ENCODE results near the gene TNFRSF12A. TPM values are rescaled to one million over a fixed set of nuclear protein-coding genes. Genes with fewer than 3 reads are reported as not detected.

Gene TNFRSF12A
- total RNA-seq, 1 donor: 8.2 TPM

DNA sequence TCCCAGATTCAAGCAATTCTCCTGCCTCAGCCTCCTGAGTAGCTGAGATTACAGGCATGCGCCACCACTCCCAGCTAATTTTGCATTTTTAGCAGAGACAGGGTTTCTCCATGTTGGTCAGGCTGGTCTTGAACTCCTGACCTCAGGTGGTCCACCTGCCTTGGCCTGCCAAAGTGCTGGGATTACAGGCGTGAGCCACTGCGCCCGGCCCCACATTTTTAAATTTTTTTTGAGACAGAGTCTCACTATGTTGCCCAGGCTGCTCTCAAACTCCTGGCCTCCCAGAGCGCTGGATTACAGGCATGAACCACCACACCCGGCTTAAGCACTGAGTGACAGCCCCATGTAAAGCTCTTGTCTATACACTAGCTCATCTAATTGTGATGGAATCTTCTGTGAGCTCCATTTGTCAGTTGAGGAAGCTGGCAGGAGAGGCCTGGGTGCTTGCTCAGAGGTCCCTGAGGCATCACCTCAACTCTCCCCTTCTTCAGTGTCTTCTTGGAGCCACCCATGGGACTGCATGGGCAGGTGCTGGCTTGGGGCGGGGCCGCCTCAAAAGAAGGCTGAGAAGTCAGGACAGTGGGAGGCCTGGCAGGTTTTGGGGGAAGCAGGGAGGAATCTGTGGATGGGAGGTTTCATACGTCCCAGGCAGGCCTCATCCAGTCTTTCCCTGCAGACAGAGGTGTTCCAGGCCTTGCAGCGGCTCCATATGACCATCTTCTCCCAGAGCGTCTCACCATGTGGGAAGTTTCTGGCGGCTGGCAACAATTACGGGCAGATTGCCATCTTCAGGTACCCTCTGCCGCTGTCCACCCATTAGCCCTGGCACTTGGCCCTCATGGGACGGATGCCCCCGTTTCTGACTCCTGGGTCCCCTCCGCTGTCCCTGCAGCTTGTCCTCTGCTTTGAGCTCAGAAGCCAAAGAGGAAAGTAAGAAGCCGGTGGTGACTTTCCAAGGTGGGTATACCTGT is 5.1 kb downstream of the TNFRSF12A start:
- no peaks in the 10 kb centered on the region for H3K9me3 ChIP-seq (ENCODE audit: low read depth, low read length)
- H3K27me3 ChIP-seq (ENCODE audit: insufficient read depth, low read length): peaks cover 18% of the 10 kb centered on the region
- no peak overlapping the region for H3K4me3 ChIP-seq (ENCODE audit: low read length)
- peaks cover 73% of the 10 kb centered on the region for H3K4me1 ChIP-seq (ENCODE audit: insufficient read depth, low read length)

GRCh38 chr16:3026003-3026378 is 5.8 kb downstream of the TNFRSF12A start:
- Histone ChIP-seq H3K4me3 (ENCODE audit: low read length) (no peak overlapping the region), H3K27me3 (ENCODE audit: insufficient read depth, low read length) (peaks cover 25% of the 10 kb centered on the region), H3K4me1 (ENCODE audit: insufficient read depth, low read length) (peaks cover 67% of the 10 kb centered on the region), H3K9me3 (ENCODE audit: low read depth, low read length) (no peaks in the 10 kb centered on the region)

DNA sequence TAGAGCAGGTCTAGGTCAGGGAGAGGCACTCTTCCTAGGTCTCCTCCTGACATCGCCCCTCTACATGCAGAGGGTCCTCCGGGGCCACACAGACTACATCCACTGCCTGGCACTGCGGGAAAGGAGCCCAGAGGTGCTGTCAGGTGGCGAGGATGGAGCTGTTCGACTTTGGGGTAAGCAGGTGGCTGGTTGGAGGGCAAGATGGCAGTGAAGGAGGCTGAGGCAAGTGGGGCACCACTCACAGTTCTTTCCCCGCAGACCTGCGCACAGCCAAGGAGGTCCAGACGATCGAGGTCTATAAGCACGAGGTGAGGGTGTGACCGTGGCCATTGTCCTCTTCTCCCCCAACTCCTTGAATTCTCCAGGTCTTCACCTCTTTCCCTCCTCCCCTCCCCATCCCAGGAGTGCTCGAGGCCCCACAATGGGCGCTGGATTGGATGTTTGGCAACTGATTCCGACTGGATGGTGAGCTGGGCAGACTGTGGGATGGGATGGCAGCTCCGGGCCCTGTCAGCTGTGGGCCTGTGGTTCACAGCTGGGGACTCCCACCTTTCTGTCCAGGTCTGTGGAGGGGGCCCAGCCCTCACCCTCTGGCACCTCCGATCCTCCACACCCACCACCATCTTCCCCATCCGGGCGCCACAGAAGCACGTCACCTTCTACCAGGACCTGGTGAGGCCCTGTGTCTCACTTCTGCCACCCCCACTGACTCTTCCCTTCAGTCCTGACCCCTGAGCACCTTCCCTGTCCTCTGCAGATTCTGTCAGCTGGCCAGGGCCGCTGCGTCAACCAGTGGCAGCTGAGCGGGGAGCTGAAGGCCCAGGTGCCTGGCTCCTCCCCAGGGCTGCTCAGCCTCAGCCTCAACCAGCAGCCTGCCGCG is 6.7 kb downstream of the TNFRSF12A start:
- no peak overlapping the region for H3K4me3 ChIP-seq (ENCODE audit: low read length)
- peaks cover 30% of the 10 kb centered on the region for H3K27me3 ChIP-seq (ENCODE audit: insufficient read depth, low read length)
- peaks cover 58% of the 10 kb centered on the region for H3K4me1 ChIP-seq (ENCODE audit: insufficient read depth, low read length)
- H3K9me3 ChIP-seq (ENCODE audit: low read depth, low read length): no peaks in the 10 kb centered on the region

- Histone ChIP-seq H3K9me3 (ENCODE audit: low read depth, low read length) (no peaks in the 10 kb centered on the region), H3K4me3 (ENCODE audit: low read length) (no peak overlapping the region), H3K27me3 (ENCODE audit: insufficient read depth, low read length) (peaks cover 35% of the 10 kb centered on the region), H3K4me1 (ENCODE audit: insufficient read depth, low read length) (peaks cover 57% of the 10 kb centered on the region)
These were observed 7.3 kb downstream of the TNFRSF12A start for GRCh38 chr16:3027489-3027795.

GRCh38 chr16:3027983-3028715 is 8.0 kb downstream of the TNFRSF12A start:
- Histone ChIP-seq H3K4me1 (ENCODE audit: insufficient read depth, low read length) (peaks cover 50% of the 10 kb centered on the region), H3K9me3 (ENCODE audit: low read depth, low read length) (no peaks in the 10 kb centered on the region), H3K4me3 (ENCODE audit: low read length) (no peak overlapping the region)

DNA sequence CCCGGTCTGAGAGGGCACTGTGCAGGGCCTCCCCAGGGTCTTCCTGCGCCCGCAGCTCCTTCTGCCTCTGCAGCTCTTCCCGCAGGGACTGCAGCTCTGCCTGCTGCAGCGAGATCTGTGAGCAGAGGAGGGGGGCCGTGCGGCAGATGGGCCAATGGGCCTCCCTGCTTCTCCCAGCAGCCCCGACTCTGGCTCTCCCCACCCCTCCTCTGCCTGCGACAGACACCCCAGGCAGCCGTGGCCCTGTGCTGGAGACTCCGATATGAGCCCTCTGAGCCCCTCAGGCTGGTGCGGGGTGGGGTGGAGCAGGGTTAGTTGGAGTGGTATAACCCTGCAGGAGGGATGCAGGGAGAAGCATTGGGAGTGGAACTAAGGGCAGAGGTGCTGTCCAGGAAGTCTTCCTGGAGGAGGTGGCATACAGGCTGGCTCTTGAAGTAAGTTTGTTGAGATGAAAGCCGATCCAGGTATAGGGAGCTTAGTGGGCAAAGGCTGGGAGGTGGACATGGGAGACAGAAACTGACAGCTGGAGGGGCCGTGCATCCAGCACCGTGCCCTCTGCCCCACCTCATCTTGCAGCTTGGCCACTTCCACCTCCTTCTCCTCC is 8.7 kb downstream of the TNFRSF12A start:
- H3K4me3 ChIP-seq (ENCODE audit: low read length): no peak overlapping the region
- no peaks in the 10 kb centered on the region for H3K9me3 ChIP-seq (ENCODE audit: low read depth, low read length)
- H3K4me1 ChIP-seq (ENCODE audit: insufficient read depth, low read length): peaks cover 43% of the 10 kb centered on the region
- H3K27me3 ChIP-seq (ENCODE audit: insufficient read depth, low read length): peaks cover 49% of the 10 kb centered on the region

More at GRCh38 chr16:3027983-3028715, 8.0 kb downstream of the TNFRSF12A start:
- H3K27me3 ChIP-seq (ENCODE audit: insufficient read depth, low read length): peaks cover 42% of the 10 kb centered on the region

- H3K9me3 ChIP-seq (ENCODE audit: low read depth, low read length): no peaks in the 10 kb centered on the region
- H3K4me3 ChIP-seq (ENCODE audit: low read length): no peak overlapping the region
- H3K27me3 ChIP-seq (ENCODE audit: insufficient read depth, low read length): peaks cover 53% of the 10 kb centered on the region
- peaks cover 37% of the 10 kb centered on the region for H3K4me1 ChIP-seq (ENCODE audit: insufficient read depth, low read length)
These were observed 9.5 kb downstream of the TNFRSF12A start for GRCh38 chr16:3029491-3030221.

DNA sequence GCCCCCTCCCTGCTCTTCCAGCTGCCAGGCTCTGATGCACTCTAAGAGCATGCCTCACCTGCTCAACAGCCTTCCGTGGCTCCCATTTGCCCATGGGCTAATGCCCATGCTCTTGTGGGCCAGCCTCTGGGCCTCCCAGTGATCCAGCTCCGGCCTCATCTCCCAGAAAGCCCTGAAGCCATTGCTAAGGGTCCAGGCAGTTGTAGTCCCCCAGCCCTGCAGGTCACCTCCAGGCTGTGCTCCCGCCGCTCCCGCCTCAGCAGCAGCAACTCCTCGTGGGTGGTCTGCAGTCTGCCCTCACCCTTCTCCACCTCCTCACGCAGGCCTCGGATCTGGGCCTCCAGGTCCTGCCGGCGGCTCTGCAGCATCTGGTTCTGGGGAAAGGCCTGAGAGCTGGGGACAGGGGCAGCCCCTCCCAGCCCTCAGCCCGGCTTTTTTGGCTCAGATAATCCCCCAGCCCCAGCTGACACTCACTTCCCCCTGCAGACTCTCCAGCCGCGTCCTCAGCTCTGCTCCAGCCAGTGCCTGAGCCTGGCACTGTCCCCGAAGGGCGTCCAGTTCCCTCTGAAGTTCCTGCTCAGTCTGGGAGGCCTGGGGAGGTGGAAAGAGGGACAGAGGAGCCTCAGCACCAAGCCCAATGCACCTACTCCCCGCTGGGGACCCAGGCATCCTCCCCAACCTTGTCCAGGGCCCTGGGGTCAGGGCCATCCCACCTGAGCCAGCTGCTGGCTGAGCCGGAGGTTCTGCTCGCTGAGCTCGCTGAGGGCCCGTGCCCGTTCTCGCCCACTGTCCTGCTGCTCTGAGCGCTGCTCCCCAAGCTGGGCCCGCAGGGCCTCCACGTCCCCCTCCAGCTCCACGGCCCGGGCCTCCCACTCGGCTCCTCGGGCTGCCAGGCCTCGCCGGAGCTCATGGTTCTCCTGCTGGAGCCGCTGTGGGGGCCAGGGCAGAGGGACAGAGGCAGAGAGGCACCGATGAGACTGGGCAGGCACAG is 10.3 kb downstream of the TNFRSF12A start:
- Histone ChIP-seq H3K4me1 (ENCODE audit: insufficient read depth, low read length) (peaks cover 29% of the 10 kb centered on the region), H3K27me3 (ENCODE audit: insufficient read depth, low read length) (peaks cover 59% of the 10 kb centered on the region), H3K4me3 (ENCODE audit: low read length) (no peak overlapping the region), H3K9me3 (ENCODE audit: low read depth, low read length) (no peaks in the 10 kb centered on the region)

DNA sequence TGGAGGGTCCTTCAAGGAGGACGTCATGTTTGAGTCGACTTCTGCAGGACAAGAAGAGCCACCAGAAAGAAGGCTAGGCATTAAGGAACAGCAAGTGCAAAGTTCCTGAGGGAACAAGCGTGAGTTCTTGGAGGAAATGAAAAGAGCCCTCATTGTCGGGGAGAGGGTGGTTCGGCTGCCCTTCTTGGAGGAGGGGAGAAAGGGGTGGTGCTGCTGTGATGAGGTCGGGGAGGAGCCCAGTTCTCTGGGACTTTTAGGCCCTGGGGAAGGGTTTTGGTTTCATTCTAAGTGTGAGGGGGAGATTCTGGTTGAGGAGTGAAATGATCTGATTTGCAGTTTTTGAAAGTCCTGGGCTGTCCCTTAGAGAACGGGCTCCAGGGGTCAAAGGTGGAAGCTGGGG is 12.5 kb downstream of the TNFRSF12A start:
- H3K4me1 ChIP-seq (ENCODE audit: insufficient read depth, low read length): peaks cover 34% of the 10 kb centered on the region
- H3K4me3 ChIP-seq (ENCODE audit: low read length): no peak overlapping the region
- H3K27me3 ChIP-seq (ENCODE audit: insufficient read depth, low read length): peaks cover 77% of the 10 kb centered on the region
- H3K9me3 ChIP-seq (ENCODE audit: low read depth, low read length): no peaks in the 10 kb centered on the region

GRCh38 chr16:3035289-3035971 is 15.3 kb downstream of the TNFRSF12A start:
- Histone ChIP-seq H3K27me3 (ENCODE audit: insufficient read depth, low read length) (peaks cover 72% of the 10 kb centered on the region), H3K4me1 (ENCODE audit: insufficient read depth, low read length) (peaks cover 10% of the 10 kb centered on the region), H3K9me3 (ENCODE audit: low read depth, low read length) (no peaks in the 10 kb centered on the region), H3K4me3 (ENCODE audit: low read length) (no peak overlapping the region)

DNA sequence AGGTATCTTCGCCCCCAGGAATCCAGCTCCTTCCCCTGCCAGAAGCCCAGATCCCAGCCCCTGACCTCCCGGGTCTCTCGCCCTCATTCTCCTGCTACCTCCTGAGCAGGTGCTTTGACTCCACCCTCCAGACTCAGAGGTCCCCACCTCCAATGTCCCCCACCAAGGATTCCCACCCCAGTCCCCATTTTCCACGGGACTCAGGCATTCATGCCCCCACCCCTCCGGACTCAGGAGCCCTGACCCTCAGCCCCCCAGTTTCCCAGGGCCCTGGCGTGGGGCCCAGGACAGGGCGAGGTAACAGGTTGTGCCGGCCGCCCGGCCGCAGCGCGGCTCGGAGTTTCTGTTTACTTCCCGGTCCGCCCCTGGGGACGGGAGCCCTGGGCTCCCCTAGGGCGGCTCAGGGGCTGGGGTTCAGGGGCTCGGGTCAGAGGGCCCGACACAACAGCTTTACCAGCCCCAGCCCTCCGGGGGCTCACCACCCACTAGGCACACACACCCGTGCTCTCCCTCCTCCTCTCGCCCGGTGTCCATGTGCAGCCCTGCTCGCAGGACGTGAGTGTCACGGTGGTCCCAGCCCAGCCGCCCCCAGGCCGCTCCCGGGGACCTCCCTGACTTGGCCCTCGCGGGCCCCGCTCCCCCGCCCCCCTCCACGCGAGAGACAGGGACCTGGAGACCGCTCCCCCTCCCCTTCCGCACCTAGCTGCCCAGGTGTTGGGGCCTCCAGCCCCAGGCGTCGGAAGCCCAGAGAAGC is 16.0 kb downstream of the TNFRSF12A start:
- no peak overlapping the region for H3K4me3 ChIP-seq (ENCODE audit: low read length)

DNA sequence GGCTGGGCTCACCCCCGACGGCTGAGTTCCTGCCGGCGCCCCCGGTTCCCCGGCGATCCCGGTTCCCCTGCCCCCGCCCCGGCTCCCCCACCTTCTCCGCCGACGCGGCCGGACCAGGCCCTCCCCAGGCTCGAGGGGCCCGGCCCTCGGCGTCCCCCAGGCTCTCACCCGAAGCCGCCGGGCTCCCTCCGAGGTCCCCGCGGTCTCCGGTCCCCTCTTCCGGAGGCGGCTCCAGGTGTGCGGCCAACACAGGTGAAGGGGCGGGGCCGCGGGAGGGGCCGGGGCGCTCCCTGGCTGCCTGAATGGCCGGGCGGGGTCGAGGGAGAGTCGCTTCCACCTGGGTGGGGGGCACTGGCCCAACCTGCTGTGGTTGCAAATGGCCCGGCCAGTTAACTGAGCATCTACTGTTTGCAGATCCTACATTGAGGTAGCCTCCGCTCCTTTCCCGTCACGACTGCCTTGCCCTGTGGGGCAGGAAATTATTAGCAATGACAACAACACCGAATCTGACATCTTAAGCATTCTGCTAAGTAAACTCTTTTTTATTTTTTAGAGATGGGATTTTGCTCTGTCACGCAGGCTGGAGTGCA is 16.7 kb downstream of the TNFRSF12A start, which contains the start of gene BICDL2:
Gene BICDL2, minus strand, starts transcription at position 219 of the 590 bp plus-strand sequence. CDS start 1,448 bp downstream, outside the sequence.
- peaks cover 61% of the 10 kb centered on the region for H3K27me3 ChIP-seq (ENCODE audit: insufficient read depth, low read length)
- no peaks in the 10 kb centered on the region for H3K9me3 ChIP-seq (ENCODE audit: low read depth, low read length)
- peaks cover 10% of the 10 kb centered on the region for H3K4me1 ChIP-seq (ENCODE audit: insufficient read depth, low read length)
- no peak within 1 kb of the TSS for H3K4me3 ChIP-seq (ENCODE audit: low read length)

More for the DNA sequence above, 16.0 kb downstream of the TNFRSF12A start:
- Histone ChIP-seq H3K9me3 (ENCODE audit: low read depth, low read length) (no peaks in the 10 kb centered on the region), H3K4me1 (ENCODE audit: insufficient read depth, low read length) (peaks cover 10% of the 10 kb centered on the region), H3K27me3 (ENCODE audit: insufficient read depth, low read length) (peaks cover 64% of the 10 kb centered on the region)

Measured in mononuclear cell (primary cell).